Liver (tissue), 9 donors: ENCODE measurements around the gene C1orf216. TPM values are rescaled to one million over a fixed set of nuclear protein-coding genes. Genes with fewer than 3 reads are reported as not detected.

Experiments used
- DNase-seq: peaks from one replicate; pipeline ENCODE4 v3.0.0-alpha.2; 2017; ENCODE audit warnings: low spot score
- H3K27ac ChIP-seq, 2 donors: one replicate each; pipeline ENCODE4 v1.7.0; 2013; ENCODE audit warnings: inconsistent platforms in 2 of 2, low read length in 2 of 2, control low read depth in 1 of 2, low read depth in 1 of 2, mild to moderate bottlenecking in 1 of 2
- H3K27me3 ChIP-seq, 4 donors: one replicate each; pipeline versions ENCODE4 v1.6.1 to v1.7.0; 2013; ENCODE audit warnings: low read length in 3 of 4, inconsistent platforms in 1 of 4, mild to moderate bottlenecking in 1 of 4, moderate library complexity in 1 of 4; ENCODE audit not compliant: control insufficient read depth in 4 of 4, insufficient read depth in 4 of 4
- H3K36me3 ChIP-seq, 4 donors: one replicate each; pipeline versions ENCODE4 v1.6.1 to v1.7.0; 2013; ENCODE audit warnings: low read length in 3 of 4, mild to moderate bottlenecking in 3 of 4, low read depth in 1 of 4, moderate library complexity in 1 of 4; ENCODE audit not compliant: control insufficient read depth in 4 of 4, insufficient read depth in 3 of 4
- H3K4me1 ChIP-seq, 4 donors: one replicate each; pipeline versions ENCODE4 v1.6.1 to v1.7.0; 2013; ENCODE audit warnings: low read length in 3 of 4, mild to moderate bottlenecking in 3 of 4, moderate library complexity in 1 of 4; ENCODE audit not compliant: control insufficient read depth in 4 of 4, insufficient read depth in 4 of 4
- H3K4me3 ChIP-seq, 3 donors: one replicate each; pipeline versions ENCODE4 v1.6.1 to v1.7.0; 2013; ENCODE audit warnings: low read length in 3 of 3, control low read depth in 1 of 3, low read depth in 1 of 3, mild to moderate bottlenecking in 1 of 3
- H3K9ac ChIP-seq, 2 donors: one replicate each; pipeline ENCODE4 v1.7.0; 2013; ENCODE audit warnings: low read length in 2 of 2, mild to moderate bottlenecking in 2 of 2, moderate library complexity in 2 of 2, control low read depth in 1 of 2, low read depth in 1 of 2
- H3K9me3 ChIP-seq, 4 donors: one replicate each; pipeline versions ENCODE4 v1.6.1 to v1.7.0; 2013; ENCODE audit warnings: low read length in 3 of 4; ENCODE audit not compliant: control insufficient read depth in 4 of 4
- EGR1 ChIP-seq, 2 donors: IDR thresholded peaks; 2 replicates each; pipeline ENCODE4 v1.6.1; 2016 to 2018; ENCODE audit warnings: antibody characterized with exemption in 2 of 2, low read depth in 2 of 2
- FOXA1 ChIP-seq: IDR thresholded peaks from 2 replicates; pipeline ENCODE4 v1.6.1; 2016; ENCODE audit warnings: antibody characterized with exemption
- FOXA2 ChIP-seq: IDR thresholded peaks from 2 replicates; pipeline ENCODE4 v1.6.1; 2016; ENCODE audit warnings: antibody characterized with exemption
- HNF4A ChIP-seq, 2 donors: conservative IDR thresholded peaks; 2 replicates each; pipeline ENCODE4 v1.6.1; 2016; ENCODE audit warnings: antibody characterized with exemption in 2 of 2, mild to moderate bottlenecking in 2 of 2
- HNF4G ChIP-seq: IDR thresholded peaks from 2 replicates; pipeline ENCODE4 v1.6.1; 2016; ENCODE audit warnings: antibody characterized with exemption
- JUND ChIP-seq, 2 donors: IDR thresholded peaks; 2 replicates each; pipeline ENCODE4 v1.6.1; 2016; ENCODE audit warnings: antibody characterized with exemption in 2 of 2
- NR2F2 ChIP-seq: IDR thresholded peaks from 2 replicates; pipeline ENCODE4 v1.6.1; 2016; ENCODE audit warnings: antibody characterized with exemption
- RAD21 ChIP-seq, 2 donors: IDR thresholded peaks; 2 replicates each; pipeline ENCODE4 v1.6.1; 2016; ENCODE audit warnings: antibody characterized with exemption in 2 of 2, mild to moderate bottlenecking in 2 of 2
- RXRA ChIP-seq, 2 donors: IDR thresholded peaks; 2 replicates each; pipeline ENCODE4 v1.6.1; 2017 to 2018; ENCODE audit warnings: antibody characterized with exemption in 2 of 2, mild to moderate bottlenecking in 1 of 2
- SP1 ChIP-seq: IDR thresholded peaks from 2 replicates; pipeline ENCODE4 v1.6.1; 2018; ENCODE audit warnings: antibody characterized with exemption, mild to moderate bottlenecking
- YY1 ChIP-seq: IDR thresholded peaks from 2 replicates; pipeline ENCODE4 v1.6.1; 2016; ENCODE audit warnings: antibody characterized with exemption, mild to moderate bottlenecking
- WGBS: extraction: QIAGEN DNeasy Blood & Tissue Kit; methylation state at CpG from one replicate; pipeline ENCODE4 v1.1.7; 2013; 5-methylcytosine and 5-hydroxymethylcytosine counted together
- polyA plus RNA-seq, 2 donors: library from polyadenylated mRNA; stranded (reverse) in 1 of 2; unstranded in 1 of 2; fragments of 200-250 nt in 1 of 2; fragments of >200 nt in 1 of 2; fragmentation: Nextera tagmentation in 1 of 2; extraction: Ambion mirVana in 1 of 2; gene quantifications; one replicate each; pipeline versions ENCODE4 v1.2.1 to v1.2.3, GENCODE V29; 2013 to 2015
- total RNA-seq, 2 donors: library from RNA; depleted of rRNA; stranded (reverse); fragments of >200 nt; gene quantifications; one replicate each; pipeline ENCODE4 v1.2.3, GENCODE V29; 2014
- TF ChIP-seq, protein P1 (sequence below): IDR thresholded peaks from 2 replicates; pipeline ENCODE4 v1.6.1; 2016; ENCODE audit warnings: antibody characterized with exemption
- TF ChIP-seq, protein P2 (sequence below): IDR thresholded peaks from 2 replicates; pipeline ENCODE4 v1.6.1; 2016; ENCODE audit warnings: antibody characterized with exemption
- TF ChIP-seq, protein P3 (sequence below): fragments of 150-350 bp; IDR thresholded peaks from 2 replicates; pipeline ENCODE4 v1.5.1; 2017; ENCODE audit warnings: improper control_type of control experiment, low read depth, low read length; ENCODE audit not compliant: missing input control
- TF ChIP-seq, protein P4 (sequence below): IDR thresholded peaks from 2 replicates; pipeline ENCODE4 v1.6.1; 2016; ENCODE audit warnings: antibody characterized with exemption
- TF ChIP-seq, protein P5 (sequence below): IDR thresholded peaks from 2 replicates; pipeline ENCODE4 v1.6.1; 2016; ENCODE audit warnings: antibody characterized with exemption, mild to moderate bottlenecking
- donor health status: healthy.
- donor health status: healthy.
- donor health status: healthy.
- donor health status: healthy.
- donor health status: healthy.

C1orf216 gene
- total and polyA plus RNA-seq, 4 donors: 1.2 to 3.4 (median 3.0) TPM

DNA sequence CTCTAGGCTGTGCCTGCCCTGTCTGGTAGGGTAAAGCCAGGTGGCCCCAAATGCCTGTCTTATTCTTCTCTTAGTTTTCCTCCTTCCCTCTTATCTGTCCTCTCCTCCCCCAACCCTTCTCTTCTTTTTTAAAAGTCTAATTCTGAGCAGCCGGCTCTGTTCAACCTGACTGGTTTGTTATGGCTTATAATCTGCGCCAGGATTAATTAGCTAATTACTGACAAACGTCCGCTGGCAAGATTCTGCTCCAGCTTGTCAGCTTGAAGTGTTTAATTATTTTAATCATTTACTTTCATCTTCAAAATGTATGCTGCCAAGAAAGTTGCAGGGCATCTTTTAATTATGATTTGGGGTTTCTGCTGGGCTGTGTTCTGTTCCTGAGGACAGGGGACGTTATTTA is 50.2 kb downstream of the C1orf216 start:
- no peak for DNase-seq
- WGBS: 82% methylated on average over 5 of the region's 5 CpGs
- Histone ChIP-seq H3K27me3 (peaks cover 0 to 3% (median 0%) of the 10 kb centered on the region in 4 donors), H3K36me3 (no peaks in the 10 kb centered on the region), H3K4me3 (no peak overlapping the region), H3K27ac (no peak overlapping the region), H3K9me3 (no peaks in the 10 kb centered on the region), H3K4me1 (no peaks in the 10 kb centered on the region), H3K9ac (no peak overlapping the region)
- TF ChIP-seq, protein P1, sequence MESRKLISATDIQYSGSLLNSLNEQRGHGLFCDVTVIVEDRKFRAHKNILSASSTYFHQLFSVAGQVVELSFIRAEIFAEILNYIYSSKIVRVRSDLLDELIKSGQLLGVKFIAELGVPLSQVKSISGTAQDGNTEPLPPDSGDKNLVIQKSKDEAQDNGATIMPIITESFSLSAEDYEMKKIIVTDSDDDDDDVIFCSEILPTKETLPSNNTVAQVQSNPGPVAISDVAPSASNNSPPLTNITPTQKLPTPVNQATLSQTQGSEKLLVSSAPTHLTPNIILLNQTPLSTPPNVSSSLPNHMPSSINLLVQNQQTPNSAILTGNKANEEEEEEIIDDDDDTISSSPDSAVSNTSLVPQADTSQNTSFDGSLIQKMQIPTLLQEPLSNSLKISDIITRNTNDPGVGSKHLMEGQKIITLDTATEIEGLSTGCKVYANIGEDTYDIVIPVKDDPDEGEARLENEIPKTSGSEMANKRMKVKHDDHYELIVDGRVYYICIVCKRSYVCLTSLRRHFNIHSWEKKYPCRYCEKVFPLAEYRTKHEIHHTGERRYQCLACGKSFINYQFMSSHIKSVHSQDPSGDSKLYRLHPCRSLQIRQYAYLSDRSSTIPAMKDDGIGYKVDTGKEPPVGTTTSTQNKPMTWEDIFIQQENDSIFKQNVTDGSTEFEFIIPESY: no peak
- no peak for TF ChIP-seq RXRA (IDR thresholded peaks at IDR 0.05)
- TF ChIP-seq, protein P2, sequence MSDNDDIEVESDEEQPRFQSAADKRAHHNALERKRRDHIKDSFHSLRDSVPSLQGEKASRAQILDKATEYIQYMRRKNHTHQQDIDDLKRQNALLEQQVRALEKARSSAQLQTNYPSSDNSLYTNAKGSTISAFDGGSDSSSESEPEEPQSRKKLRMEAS: no peak
- TF ChIP-seq HNF4A (conservative IDR thresholded peaks at IDR 0.05): no peak
- no peak for TF ChIP-seq HNF4G
- TF ChIP-seq, protein P3, sequence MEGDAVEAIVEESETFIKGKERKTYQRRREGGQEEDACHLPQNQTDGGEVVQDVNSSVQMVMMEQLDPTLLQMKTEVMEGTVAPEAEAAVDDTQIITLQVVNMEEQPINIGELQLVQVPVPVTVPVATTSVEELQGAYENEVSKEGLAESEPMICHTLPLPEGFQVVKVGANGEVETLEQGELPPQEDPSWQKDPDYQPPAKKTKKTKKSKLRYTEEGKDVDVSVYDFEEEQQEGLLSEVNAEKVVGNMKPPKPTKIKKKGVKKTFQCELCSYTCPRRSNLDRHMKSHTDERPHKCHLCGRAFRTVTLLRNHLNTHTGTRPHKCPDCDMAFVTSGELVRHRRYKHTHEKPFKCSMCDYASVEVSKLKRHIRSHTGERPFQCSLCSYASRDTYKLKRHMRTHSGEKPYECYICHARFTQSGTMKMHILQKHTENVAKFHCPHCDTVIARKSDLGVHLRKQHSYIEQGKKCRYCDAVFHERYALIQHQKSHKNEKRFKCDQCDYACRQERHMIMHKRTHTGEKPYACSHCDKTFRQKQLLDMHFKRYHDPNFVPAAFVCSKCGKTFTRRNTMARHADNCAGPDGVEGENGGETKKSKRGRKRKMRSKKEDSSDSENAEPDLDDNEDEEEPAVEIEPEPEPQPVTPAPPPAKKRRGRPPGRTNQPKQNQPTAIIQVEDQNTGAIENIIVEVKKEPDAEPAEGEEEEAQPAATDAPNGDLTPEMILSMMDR: no peak
- TF ChIP-seq, protein P4, sequence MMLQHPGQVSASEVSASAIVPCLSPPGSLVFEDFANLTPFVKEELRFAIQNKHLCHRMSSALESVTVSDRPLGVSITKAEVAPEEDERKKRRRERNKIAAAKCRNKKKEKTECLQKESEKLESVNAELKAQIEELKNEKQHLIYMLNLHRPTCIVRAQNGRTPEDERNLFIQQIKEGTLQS: no peak
- no peak for TF ChIP-seq SP1
- TF ChIP-seq FOXA2: no peak
- TF ChIP-seq, protein P5, sequence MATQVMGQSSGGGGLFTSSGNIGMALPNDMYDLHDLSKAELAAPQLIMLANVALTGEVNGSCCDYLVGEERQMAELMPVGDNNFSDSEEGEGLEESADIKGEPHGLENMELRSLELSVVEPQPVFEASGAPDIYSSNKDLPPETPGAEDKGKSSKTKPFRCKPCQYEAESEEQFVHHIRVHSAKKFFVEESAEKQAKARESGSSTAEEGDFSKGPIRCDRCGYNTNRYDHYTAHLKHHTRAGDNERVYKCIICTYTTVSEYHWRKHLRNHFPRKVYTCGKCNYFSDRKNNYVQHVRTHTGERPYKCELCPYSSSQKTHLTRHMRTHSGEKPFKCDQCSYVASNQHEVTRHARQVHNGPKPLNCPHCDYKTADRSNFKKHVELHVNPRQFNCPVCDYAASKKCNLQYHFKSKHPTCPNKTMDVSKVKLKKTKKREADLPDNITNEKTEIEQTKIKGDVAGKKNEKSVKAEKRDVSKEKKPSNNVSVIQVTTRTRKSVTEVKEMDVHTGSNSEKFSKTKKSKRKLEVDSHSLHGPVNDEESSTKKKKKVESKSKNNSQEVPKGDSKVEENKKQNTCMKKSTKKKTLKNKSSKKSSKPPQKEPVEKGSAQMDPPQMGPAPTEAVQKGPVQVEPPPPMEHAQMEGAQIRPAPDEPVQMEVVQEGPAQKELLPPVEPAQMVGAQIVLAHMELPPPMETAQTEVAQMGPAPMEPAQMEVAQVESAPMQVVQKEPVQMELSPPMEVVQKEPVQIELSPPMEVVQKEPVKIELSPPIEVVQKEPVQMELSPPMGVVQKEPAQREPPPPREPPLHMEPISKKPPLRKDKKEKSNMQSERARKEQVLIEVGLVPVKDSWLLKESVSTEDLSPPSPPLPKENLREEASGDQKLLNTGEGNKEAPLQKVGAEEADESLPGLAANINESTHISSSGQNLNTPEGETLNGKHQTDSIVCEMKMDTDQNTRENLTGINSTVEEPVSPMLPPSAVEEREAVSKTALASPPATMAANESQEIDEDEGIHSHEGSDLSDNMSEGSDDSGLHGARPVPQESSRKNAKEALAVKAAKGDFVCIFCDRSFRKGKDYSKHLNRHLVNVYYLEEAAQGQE: no peak
- TF ChIP-seq EGR1 (IDR thresholded peaks at IDR 0.05; ENCODE audit: low read depth in 2 of 2): no peak
- no peak for TF ChIP-seq NR2F2
- TF ChIP-seq JUND (IDR thresholded peaks at IDR 0.05): no peak

DNA sequence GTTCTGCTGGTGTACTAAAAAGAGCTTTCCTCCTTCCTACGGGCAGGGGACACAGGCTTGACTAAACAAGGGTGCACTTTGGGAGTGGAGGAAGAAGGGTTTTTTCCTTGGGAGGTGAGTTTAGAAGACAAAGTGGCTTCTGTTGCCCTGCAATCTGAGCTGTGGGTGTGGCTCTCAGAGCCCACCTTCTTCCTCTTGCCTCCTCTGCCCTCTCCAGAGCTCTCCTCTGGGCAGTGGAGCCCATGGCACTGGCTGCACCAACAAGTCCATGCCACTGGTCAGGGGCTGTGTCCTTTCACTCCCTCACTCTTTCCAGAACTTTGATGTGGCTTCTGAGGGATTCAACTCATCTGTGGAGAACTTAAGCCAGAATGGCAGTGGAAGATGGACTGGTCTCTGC is 51.8 kb downstream of the C1orf216 start:
- Histone ChIP-seq H3K4me1 (no peaks in the 10 kb centered on the region), H3K36me3 (no peaks in the 10 kb centered on the region), H3K4me3 (no peak overlapping the region), H3K9ac (no peak overlapping the region), H3K27me3 (no peaks in the 10 kb centered on the region), H3K9me3 (no peaks in the 10 kb centered on the region), H3K27ac (no peak overlapping the region)
- 48% methylated on average over 1 of the region's 1 CpG for WGBS
- DNase-seq: no peak
- TF ChIP-seq HNF4A (conservative IDR thresholded peaks at IDR 0.05): no peak
- TF ChIP-seq FOXA1: no peak
- TF ChIP-seq, protein P2: no peak
- no peak for TF ChIP-seq FOXA2
- TF ChIP-seq, protein P3: no peak
- TF ChIP-seq NR2F2: no peak
- TF ChIP-seq YY1: no peak
- TF ChIP-seq, protein P4: no peak
- no peak for TF ChIP-seq JUND (IDR thresholded peaks at IDR 0.05)
- TF ChIP-seq EGR1 (IDR thresholded peaks at IDR 0.05; ENCODE audit: low read depth in 2 of 2): no peak
- no peak for TF ChIP-seq RAD21 (IDR thresholded peaks at IDR 0.05)
- TF ChIP-seq RXRA (IDR thresholded peaks at IDR 0.05): no peak
- TF ChIP-seq, protein P1: no peak
- no peak for TF ChIP-seq HNF4G
